HG02623 (cell line): ENCODE measurements around the gene ACVR1B.

Source experiments
- ATAC-seq: cut with Tn5 transposase; IDR thresholded peaks from one replicate; pipeline ENCODE4 v1.9.1; 2021; ENCODE audit warnings: moderate library complexity; ENCODE audit not compliant: unreplicated experiment

Gene ACVR1B

GRCh38 chr12:52019113-52019770, 67.7 kb downstream of the ACVR1B start:
- ATAC-seq, result no peak

GRCh38 chr12:52020539-52021336, 69.2 kb downstream of the ACVR1B start:
- no peak for ATAC-seq

GRCh38 chr12:52022841-52023181, 71.3 kb downstream of the ACVR1B start:
- no peak for ATAC-seq

GRCh38 chr12:52023182-52023975, 71.9 kb downstream of the ACVR1B start:
- peak; percentile 38 for ATAC-seq

- no peak for ATAC-seq
These were observed 72.6 kb downstream of the ACVR1B start for GRCh38 chr12:52023976-52024688.

GRCh38 chr12:52024845-52025230, 73.3 kb downstream of the ACVR1B start:
- ATAC-seq, result no peak

GRCh38 chr12:52026263-52026662, 74.8 kb downstream of the ACVR1B start:
- no peak for ATAC-seq

- no peak for ATAC-seq
These were observed 75.8 kb downstream of the ACVR1B start for GRCh38 chr12:52027085-52027843.

GRCh38 chr12:52029685-52030084, 78.2 kb downstream of the ACVR1B start:
- ATAC-seq, result no peak

GRCh38 chr12:52032446-52032803, 80.9 kb downstream of the ACVR1B start:
- ATAC-seq, result no peak

- ATAC-seq, result peak; percentile 94
These were observed 81.4 kb downstream of the ACVR1B start for GRCh38 chr12:52032804-52033445.

GRCh38 chr12:52033446-52034140, 82.1 kb downstream of the ACVR1B start:
- no peak for ATAC-seq

- no peak for ATAC-seq
These were observed 83.7 kb downstream of the ACVR1B start for GRCh38 chr12:52035190-52035589.

- ATAC-seq, result no peak
These were observed 84.4 kb downstream of the ACVR1B start for GRCh38 chr12:52035926-52036325.

- peak; percentile 34 for ATAC-seq
These were observed 85.2 kb downstream of the ACVR1B start for GRCh38 chr12:52036587-52037171.

- ATAC-seq, result no peak
These were observed 85.9 kb downstream of the ACVR1B start for GRCh38 chr12:52037248-52037861.

- ATAC-seq, result no peak
These were observed 86.9 kb downstream of the ACVR1B start for GRCh38 chr12:52038447-52038846.

GRCh38 chr12:52041035-52041434, 89.5 kb downstream of the ACVR1B start:
- ATAC-seq, result no peak

GRCh38 chr12:52041695-52042123, 90.2 kb downstream of the ACVR1B start:
- no peak for ATAC-seq
